K562 (cell line): Measurements from ENCODE around the gene RTF1. TPM values are rescaled to one million over a fixed set of nuclear protein-coding genes. Genes with fewer than 3 reads are reported as not detected.

ENCODE experiments used
- CHD2 ChIP-seq: IDR thresholded peaks from 2 replicates; pipeline ENCODE4 v1.6.1; 2011; ENCODE audit warnings: low read depth, low read length
- FIP1L1 ChIP-seq: fragments of 200-400 bp; formaldehyde crosslinking; IDR thresholded peaks from 2 replicates; pipeline ENCODE4 v1.6.1; 2018; ENCODE audit warnings: mild to moderate bottlenecking, low read depth, low read length; ENCODE audit not compliant: poor library complexity, severe bottlenecking
- TCFL5 ChIP-seq: fragments of 250-450 bp; sonication (Bioruptor Pico); conservative IDR thresholded peaks from 2 replicates; pipeline ENCODE4 v1.6.1; 2021; ENCODE audit warnings: mild to moderate bottlenecking, moderate library complexity, matching md5 sums
- ZEB2 ChIP-seq: fragments of 450-650 bp; IDR thresholded peaks from 2 replicates; pipeline ENCODE4 v1.6.1; 2016
- ZNF3 ChIP-seq: fragments of 250-450 bp; sonication (Bioruptor Pico); IDR thresholded peaks from 2 replicates; pipeline ENCODE4 v1.5.0; 2021; ENCODE audit warnings: mild to moderate bottlenecking, moderate library complexity
- polyA plus RNA-seq, 8 experiments: library from polyadenylated mRNA; depleted of rRNA in 4 of 8; stranded (reverse) in 5 of 8; unstranded in 3 of 8; fragments of >200 nt; fragmentation: Nextera tagmentation in 2 of 8; fragmentation: Illumina TruSeq in 1 of 8; extraction: Ambion mirVana in 2 of 8; extraction: Trizol in 1 of 8; gene quantifications; 2 replicates each; pipeline versions ENCODE4 v1.2.1 to v1.2.3, GENCODE V29; 2011 to 2014; ENCODE audit warnings: inconsistent platforms in 1 of 8, missing spikeins in 1 of 8
- total RNA-seq, 7 experiments: library from RNA; depleted of rRNA in 6 of 7; stranded (reverse); fragments of >200 nt in 6 of 7; fragmentation: Illumina TruSeq in 2 of 7; extraction: Trizol in 2 of 7; gene quantifications; 2 replicates each; pipeline versions ENCODE4 v1.2.1 to v1.2.3, GENCODE V29; 2011 to 2021; ENCODE audit warnings: low replicate concordance in 1 of 7
- TF ChIP-seq, protein P1 (sequence below): fragments of 250-450 bp; sonication (Bioruptor Pico); IDR thresholded peaks from 2 replicates; pipeline ENCODE4 v1.5.0; 2022; ENCODE audit warnings: mild to moderate bottlenecking

RTF1 gene
- total and polyA plus RNA-seq, 9 of the 15 experiments (the other 6 are each of a cell fraction or from before 2014, with no cell fraction given), result 7.6 to 69.5 (median 31.5) TPM

- TF ChIP-seq TCFL5 (CRISPR knock-in tag) (no peak), FIP1L1 (peak; percentile 55), ZEB2 (no peak), CHD2 (no peak), ZNF3 (no peak)
- TF ChIP-seq, protein P1, sequence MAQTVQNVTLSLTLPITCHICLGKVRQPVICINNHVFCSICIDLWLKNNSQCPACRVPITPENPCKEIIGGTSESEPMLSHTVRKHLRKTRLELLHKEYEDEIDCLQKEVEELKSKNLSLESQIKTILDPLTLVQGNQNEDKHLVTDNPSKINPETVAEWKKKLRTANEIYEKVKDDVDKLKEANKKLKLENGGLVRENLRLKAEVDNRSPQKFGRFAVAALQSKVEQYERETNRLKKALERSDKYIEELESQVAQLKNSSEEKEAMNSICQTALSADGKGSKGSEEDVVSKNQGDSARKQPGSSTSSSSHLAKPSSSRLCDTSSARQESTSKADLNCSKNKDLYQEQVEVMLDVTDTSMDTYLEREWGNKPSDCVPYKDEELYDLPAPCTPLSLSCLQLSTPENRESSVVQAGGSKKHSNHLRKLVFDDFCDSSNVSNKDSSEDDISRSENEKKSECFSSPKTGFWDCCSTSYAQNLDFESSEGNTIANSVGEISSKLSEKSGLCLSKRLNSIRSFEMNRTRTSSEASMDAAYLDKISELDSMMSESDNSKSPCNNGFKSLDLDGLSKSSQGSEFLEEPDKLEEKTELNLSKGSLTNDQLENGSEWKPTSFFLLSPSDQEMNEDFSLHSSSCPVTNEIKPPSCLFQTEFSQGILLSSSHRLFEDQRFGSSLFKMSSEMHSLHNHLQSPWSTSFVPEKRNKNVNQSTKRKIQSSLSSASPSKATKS (CRISPR knock-in tag), result no peak
These were observed 78.2 kb downstream of the RTF1 start (continued) for GRCh38 chr15:41494922-41495735.
